IMR-90 (cell line): ENCODE results near the gene MYOCD. TPM values are rescaled to one million over a fixed set of nuclear protein-coding genes. Genes with fewer than 3 reads are reported as not detected.

Experiments used
- ATAC-seq: fragments of 200-7000 bp; cut with Tn5 transposase; 2 replicates; pipeline ENCODE4 v1.9.1; 2020; ENCODE audit warnings: low read depth, mild to moderate bottlenecking, moderate library complexity
- BruUV-seq: library from RNA; stranded (reverse); fragments of 400-500 nt; replicated peaks from 2 replicates; lab custom pipeline; 2021; lab: Mats Ljungman, UMichigan
- CTCF ChIA-PET: fragments of 300-600 bp; formaldehyde crosslinking; extraction: SDS; loops from one replicate; lab custom pipeline; 2021; ENCODE audit warnings: antibody characterized with exemption; lab: Yijun Ruan, JAX
- POLR2A ChIA-PET: fragments of 300-600 bp; sonication (Branson Sonifier 250); formaldehyde crosslinking; loops from one replicate; lab custom pipeline; 2022; ENCODE audit warnings: antibody characterized with exemption; ENCODE audit not compliant: unreplicated experiment; lab: Charles Lee
- DNase-seq: peaks from one replicate; pipeline ENCODE4 v3.0.0; 2013
- H2AFZ ChIP-seq: replicated peaks from 2 replicates; pipeline ENCODE3; 2013; ENCODE audit warnings: low read length, mild to moderate bottlenecking; ENCODE audit not compliant: poor library complexity
- H2AK5ac ChIP-seq: 2 replicates; pipeline ENCODE4 v1.6.1; 2013; ENCODE audit warnings: low read depth, low read length, inconsistent platforms
- H2AK9ac ChIP-seq: replicated peaks from 2 replicates; pipeline ENCODE3; 2013; ENCODE audit warnings: mild to moderate bottlenecking, low read depth, low read length, moderate library complexity; ENCODE audit not compliant: poor library complexity
- H2BK120ac ChIP-seq: 2 replicates; pipeline ENCODE4 v1.6.1; 2013; ENCODE audit warnings: low read depth, low read length, inconsistent platforms
- H2BK15ac ChIP-seq: 3 replicates; pipeline ENCODE4 v1.6.1; 2013; ENCODE audit warnings: low read depth, low read length, inconsistent platforms
- H2BK20ac ChIP-seq: 2 replicates; pipeline ENCODE4 v1.6.1; 2013; ENCODE audit warnings: low read depth, mild to moderate bottlenecking, inconsistent platforms, low read length, moderate library complexity
- H2BK5ac ChIP-seq: 2 replicates; pipeline ENCODE4 v1.6.1; 2013; ENCODE audit warnings: mild to moderate bottlenecking, low read depth, low read length, inconsistent platforms; ENCODE audit not compliant: poor library complexity, severe bottlenecking
- H3K14ac ChIP-seq: replicated peaks from 2 replicates; pipeline ENCODE4 v1.6.1; 2013; ENCODE audit warnings: low read depth, low read length, inconsistent platforms
- H3K18ac ChIP-seq: 2 replicates; pipeline ENCODE4 v1.6.1; 2013; ENCODE audit warnings: low read depth, low read length, control low read depth
- H3K23ac ChIP-seq: 2 replicates; pipeline ENCODE4 v1.6.1; 2013; ENCODE audit warnings: low read depth, low read length, inconsistent platforms
- H3K27ac ChIP-seq: 2 replicates; pipeline ENCODE4 v1.5.1; 2013; ENCODE audit warnings: mild to moderate bottlenecking, control low read depth, low read length; ENCODE audit not compliant: insufficient read depth
- H3K27me3 ChIP-seq: 2 replicates; pipeline ENCODE4 v1.6.1; 2013; ENCODE audit warnings: low read length; ENCODE audit not compliant: control insufficient read depth, insufficient read depth
- H3K36me3 ChIP-seq: 2 replicates; pipeline ENCODE4 v1.6.1; 2013; ENCODE audit warnings: low read length, mixed read lengths; ENCODE audit not compliant: control insufficient read depth, insufficient read depth
- H3K4ac ChIP-seq: 2 replicates; pipeline ENCODE4 v1.6.1; 2013; ENCODE audit warnings: low read depth, low read length, inconsistent platforms
- H3K4me1 ChIP-seq: 2 replicates; pipeline ENCODE4 v1.6.1; 2013; ENCODE audit warnings: low read length, mixed read lengths; ENCODE audit not compliant: control insufficient read depth, insufficient read depth
- H3K4me2 ChIP-seq: 2 replicates; pipeline ENCODE4 v1.6.1; 2013; ENCODE audit warnings: low read depth, mild to moderate bottlenecking, control low read depth, low read length, moderate library complexity
- H3K4me3 ChIP-seq: 2 replicates; pipeline ENCODE4 v1.5.1; 2013; ENCODE audit warnings: low read depth, mild to moderate bottlenecking, control low read depth, low read length, moderate library complexity; ENCODE audit not compliant: insufficient read depth
- H3K56ac ChIP-seq: 2 replicates; pipeline ENCODE4 v1.6.1; 2013; ENCODE audit warnings: low read length, inconsistent platforms; ENCODE audit not compliant: insufficient read depth; ENCODE audit errors: extremely low read depth
- H3K79me1 ChIP-seq, 2 experiments: 2 replicates each; pipeline ENCODE4 v1.6.1; 2013; ENCODE audit warnings: low read length in 2 of 2, inconsistent platforms in 1 of 2, low read depth in 1 of 2
- H3K9ac ChIP-seq: 2 replicates; pipeline ENCODE4 v1.6.1; 2013; ENCODE audit warnings: low read depth, low read length, control low read depth
- H3K9me1 ChIP-seq: 2 replicates; pipeline ENCODE4 v1.6.1; 2013; ENCODE audit warnings: low read length, inconsistent platforms; ENCODE audit not compliant: insufficient read depth
- H3K9me3 ChIP-seq: 2 replicates; pipeline ENCODE4 v1.6.1; 2013; ENCODE audit warnings: low read length; ENCODE audit not compliant: control insufficient read depth, insufficient read depth
- H4K20me1 ChIP-seq: 2 replicates; pipeline ENCODE4 v1.6.1; 2013; ENCODE audit warnings: low read length, inconsistent platforms; ENCODE audit not compliant: insufficient read depth
- H4K5ac ChIP-seq: 2 replicates; pipeline ENCODE4 v1.6.1; 2013; ENCODE audit warnings: mild to moderate bottlenecking, low read depth, low read length, control low read depth
- H4K8ac ChIP-seq, 2 experiments: 2 replicates each; pipeline ENCODE4 v1.6.1; 2013; ENCODE audit warnings: low read depth in 2 of 2, low read length in 2 of 2, control low read depth in 1 of 2, inconsistent platforms in 1 of 2
- H4K91ac ChIP-seq: 2 replicates; pipeline ENCODE4 v1.6.1; 2013; ENCODE audit warnings: low read depth, low read length, inconsistent platforms; ENCODE audit not compliant: insufficient read depth
- BHLHE40 ChIP-seq: fragments of 150-350 bp; IDR thresholded peaks from 2 replicates; pipeline ENCODE4 v1.6.1; 2016; ENCODE audit warnings: mild to moderate bottlenecking, low read depth, low read length
- CEBPB ChIP-seq: IDR thresholded peaks from 2 replicates; pipeline ENCODE4 v1.6.1; 2012; ENCODE audit warnings: low read depth, low read length, improper control_type of control experiment
- CHD1 ChIP-seq: IDR thresholded peaks from 2 replicates; pipeline ENCODE4 v1.6.1; 2012; ENCODE audit warnings: low read depth, low read length, improper control_type of control experiment
- CTCF ChIP-seq: conservative IDR thresholded peaks from 2 replicates; pipeline ENCODE4 v1.5.1; 2012; ENCODE audit warnings: mild to moderate bottlenecking, low read depth, low read length, improper control_type of control experiment
- FOS ChIP-seq: fragments of 150-350 bp; IDR thresholded peaks from 2 replicates; pipeline ENCODE4 v1.6.1; 2016; ENCODE audit warnings: low read depth, low read length
- MAFK ChIP-seq: IDR thresholded peaks from 2 replicates; pipeline ENCODE4 v1.6.1; 2012; ENCODE audit warnings: low read depth, low read length, improper control_type of control experiment
- MAZ ChIP-seq: IDR thresholded peaks from 2 replicates; pipeline ENCODE4 v1.6.1; 2012; ENCODE audit warnings: low read depth, mild to moderate bottlenecking, low read length, improper control_type of control experiment, moderate library complexity, borderline replicate concordance
- MXI1 ChIP-seq: IDR thresholded peaks from 2 replicates; pipeline ENCODE4 v1.6.1; 2012; ENCODE audit warnings: low read depth, mild to moderate bottlenecking, low read length, moderate library complexity, borderline replicate concordance
- POLR2A ChIP-seq: IDR thresholded peaks from 2 replicates; pipeline ENCODE4 v1.6.1; 2012; ENCODE audit warnings: mild to moderate bottlenecking, low read depth, low read length
- RAD21 ChIP-seq: IDR thresholded peaks from 2 replicates; pipeline ENCODE4 v1.6.1; 2012; ENCODE audit warnings: low read length, improper control_type of control experiment
- RCOR1 ChIP-seq: IDR thresholded peaks from 2 replicates; pipeline ENCODE4 v1.6.1; 2012; ENCODE audit warnings: mild to moderate bottlenecking, low read length, improper control_type of control experiment; ENCODE audit not compliant: insufficient replicate concordance
- RFX5 ChIP-seq: IDR thresholded peaks from 2 replicates; pipeline ENCODE4 v1.8.0; 2012; ENCODE audit warnings: low read depth, mild to moderate bottlenecking, low read length, moderate library complexity
- USF2 ChIP-seq: fragments of 150-350 bp; IDR thresholded peaks from 2 replicates; pipeline ENCODE4 v1.6.1; 2017; ENCODE audit warnings: mild to moderate bottlenecking, antibody characterized with exemption, low read length, low read depth
- WGBS, 2 experiments: methylation state at CpG; one replicate each; pipeline versions ENCODE4 v1.1.5 to v1.1.7; 2013; ENCODE audit warnings: missing lambda C conversion rate in 2 of 2; ENCODE audit not compliant: insufficient read length in 1 of 2; ENCODE audit errors: extremely low coverage in 2 of 2; 5-methylcytosine and 5-hydroxymethylcytosine counted together
- dilution Hi-C: fragments of 300-500 bp; cut with HindIII; formaldehyde crosslinking; loops from one replicate; pipeline ENCODE4 v1.14.3; 2018; ENCODE audit warnings: low sequenced_read_pairs; ENCODE audit not compliant: unreplicated experiment
- in situ Hi-C: fragments of 300-500 bp; cut with MboI; formaldehyde crosslinking; loops from 3 replicates; pipeline ENCODE4 v1.14.3; 2019; ENCODE audit warnings: low sequenced_read_pairs, inconsistent platforms, mixed read lengths
- intact Hi-C: fragments of 100-400 bp; cut with micrococcal nuclease; formaldehyde crosslinking; loops from 2 replicates; pipeline ENCODE4 v1.10.0; 2022
- polyA plus RNA-seq, 3 experiments: library from polyadenylated mRNA; depleted of rRNA; stranded (reverse); fragments of >200 nt; gene quantifications; 2 replicates each; pipeline ENCODE4 v1.2.3, GENCODE V29; 2012; ENCODE audit warnings: low replicate concordance in 1 of 3
- total RNA-seq: library from RNA; depleted of rRNA; stranded (reverse); fragments of >200 nt; gene quantifications from 2 replicates; pipeline ENCODE4 v1.2.3, GENCODE V29; 2012

Gene MYOCD
- total and polyA plus RNA-seq, 2 of the 4 experiments (the other 2 are of a cell fraction) = 10.6 to 20.1 TPM

GRCh38 chr17:12813664-12814063 lies 148.0 kb downstream of the MYOCD start:
- Histone ChIP-seq H3K4ac (no peak overlapping the region), H2AK9ac (no peak overlapping the region), H2BK120ac (no peak overlapping the region), H2AK5ac (no peak overlapping the region), H4K8ac (no peak overlapping the region), H4K5ac (no peak overlapping the region), H3K4me3 (no peak overlapping the region), H3K27me3 (no peaks in the 10 kb centered on the region), H3K23ac (no peak overlapping the region), H3K4me1 (no peaks in the 10 kb centered on the region), H3K18ac (no peak overlapping the region), H4K20me1 (no peaks in the 10 kb centered on the region), H3K79me1 (no peaks in the 10 kb centered on the region), H3K9me1 (no peaks in the 10 kb centered on the region), H3K27ac (no peak overlapping the region), H3K14ac (no peak overlapping the region), H3K9me3 (no peaks in the 10 kb centered on the region; the same call in 1 of the 2 replicates), H2BK20ac (no peak overlapping the region), H2BK15ac (no peak overlapping the region), H3K56ac (no peak overlapping the region), H2BK5ac (no peak overlapping the region), H4K91ac (no peak overlapping the region), H3K4me2 (no peak overlapping the region), H3K36me3 (no peaks in the 10 kb centered on the region), H2AFZ (no peak overlapping the region), H3K9ac (no peak overlapping the region)
- dilution Hi-C loops = no loop called here
- WGBS, 2 experiments = no CpG with 5 or more reads among the region's 9 CpGs
- TF ChIP-seq CTCF (no peak), CHD1 (no peak), MAZ (no peak), POLR2A (no peak), RCOR1 (no peak), USF2 (no peak), CEBPB (no peak), FOS (no peak), MXI1 (no peak), BHLHE40 (no peak), RFX5 (no peak), RAD21 (no peak), MAFK (no peak)
- ChIA-PET POLR2A (no interaction called here), CTCF (interaction anchor here (0.6 kb wide), 2 partner anchors 51 to 1166 kb away, joined by 3 to 4 read pairs; no protein-coding TSS in a partner anchor)
- in situ Hi-C loops = loop anchor here (25.0 kb wide), 1 partner anchor 99 kb away; no protein-coding TSS in a partner anchor
- DNase-seq = no peak
- no TSS peak for BruUV-seq
- ATAC-seq = no peak
- intact Hi-C loops = no loop called here
